HepG2 (cell line): Measurements from ENCODE around the gene NPTXR. TPM values are rescaled to one million over a fixed set of nuclear protein-coding genes. Genes with fewer than 3 reads are reported as not detected.

Source experiments
- ATAC-seq: fragments of 200-7000 bp; cut with Tn5 transposase; 3 replicates; pipeline ENCODE4 v1.9.1; 2020; ENCODE audit warnings: mild to moderate bottlenecking, moderate library complexity
- BruUV-seq: library from RNA; stranded (reverse); fragments of 400-500 nt; replicated peaks from 2 replicates; lab custom pipeline; 2021; lab: Mats Ljungman, UMichigan
- CTCF ChIA-PET: fragments of 300-600 bp; formaldehyde crosslinking; extraction: SDS; loops from one replicate; lab custom pipeline; 2021; ENCODE audit warnings: low total read pairs, inconsistent platforms, low intra/inter-chr PET ratio; lab: Yijun Ruan, JAX
- POLR2A ChIA-PET: fragments of 350-600 bp; sonication (Branson Sonifier 250); formaldehyde crosslinking; loops from one replicate; lab custom pipeline; 2020; ENCODE audit warnings: antibody characterized with exemption, inconsistent platforms; lab: Yijun Ruan, JAX
- DNase-seq: peaks from one replicate; pipeline ENCODE4 v3.0.0-alpha.2; 2015; ENCODE audit warnings: low spot score
- FAIRE-seq: peaks from 3 replicates; lab custom pipeline; 2011; peaks lifted over from hg19 to GRCh38; lab: Jason Lieb, UNC
- H2AFZ ChIP-seq: one replicate; pipeline ENCODE4 v1.6.1; 2011; ENCODE audit warnings: low read length, inconsistent platforms
- H3K27ac ChIP-seq: fragments of 300-600 bp; 3 replicates; pipeline ENCODE4 v1.8.0; 2011; ENCODE audit warnings: mixed run types, mild to moderate bottlenecking, mixed read lengths, low read length, inconsistent platforms; ENCODE audit not compliant: insufficient read depth; ENCODE audit errors: extremely low read length
- H3K27me3 ChIP-seq, 2 experiments: fragments of 200-600 bp in 1 of 2; 2 replicates in 1 of 2; 3 replicates in 1 of 2; pipeline versions ENCODE4 v1.6.0 to v1.8.0; 2011; ENCODE audit warnings: low read length in 2 of 2, mild to moderate bottlenecking in 2 of 2, moderate library complexity in 2 of 2, inconsistent platforms in 1 of 2; ENCODE audit not compliant: insufficient read depth in 2 of 2, control insufficient read depth in 1 of 2
- H3K36me3 ChIP-seq, 2 experiments: fragments of 200-600 bp in 1 of 2; replicated peaks in 1 of 2; 2 replicates in 1 of 2; 3 replicates in 1 of 2; pipeline versions ENCODE4 v1.5.1 to v1.8.0; 2011; ENCODE audit warnings: low read length in 2 of 2, inconsistent platforms in 1 of 2; ENCODE audit not compliant: insufficient read depth in 2 of 2, control insufficient read depth in 1 of 2
- H3K4me1 ChIP-seq: 2 replicates; pipeline ENCODE4 v1.5.1; 2012; ENCODE audit warnings: low read length, inconsistent platforms; ENCODE audit not compliant: insufficient read depth
- H3K4me2 ChIP-seq: 2 replicates; pipeline ENCODE4 v1.6.0; 2011; ENCODE audit warnings: low read depth, low read length, inconsistent platforms
- H3K4me3 ChIP-seq, 3 experiments: fragments of 200-600 bp in 1 of 3; sonication (generic), shearing (Covaris generic) in 1 of 3; replicated peaks in 1 of 3; 2 replicates each; pipeline ENCODE4 v1.5.1; 2011 to 2016; ENCODE audit warnings: low read length in 3 of 3, inconsistent platforms in 2 of 3, low read depth in 2 of 3, mild to moderate bottlenecking in 2 of 3, control low read depth in 1 of 3, mixed read lengths in 1 of 3; ENCODE audit not compliant: insufficient read depth in 1 of 3
- H3K79me2 ChIP-seq: one replicate; pipeline ENCODE4 v1.6.1; 2011; ENCODE audit warnings: low read length, inconsistent platforms; ENCODE audit not compliant: insufficient read depth
- H3K9ac ChIP-seq: 2 replicates; pipeline ENCODE4 v1.6.0; 2011; ENCODE audit warnings: mild to moderate bottlenecking, low read depth, low read length, inconsistent platforms; ENCODE audit not compliant: insufficient read depth
- H3K9me3 ChIP-seq: 2 replicates; pipeline ENCODE4 v1.5.1; 2012; ENCODE audit warnings: mild to moderate bottlenecking, low read length
- H4K20me1 ChIP-seq: 2 replicates; pipeline ENCODE4 v1.6.0; 2011; ENCODE audit warnings: inconsistent platforms, mild to moderate bottlenecking, low read length, moderate library complexity; ENCODE audit not compliant: insufficient read depth
- ARNT2 ChIP-seq: sonication (generic); formaldehyde crosslinking; IDR thresholded peaks from 2 replicates; pipeline ENCODE4 v1.8.0; 2022; ENCODE audit warnings: mild to moderate bottlenecking, low read depth, missing genetic modification reagents, moderate library complexity
- KDM1A ChIP-seq: IDR thresholded peaks from 2 replicates; pipeline ENCODE4 v1.6.1; 2016; ENCODE audit warnings: missing compliant biosample characterization
- NR1H2 ChIP-seq: sonication (generic); formaldehyde crosslinking; IDR thresholded peaks from 2 replicates; pipeline ENCODE4 v1.8.1; 2022; ENCODE audit warnings: low read depth, missing genetic modification reagents, borderline replicate concordance
- ZFY ChIP-seq: sonication (generic); formaldehyde crosslinking; IDR thresholded peaks from 2 replicates; pipeline ENCODE4 v1.4.0; 2020; ENCODE audit warnings: missing genetic modification reagents
- ZNF33A ChIP-seq: sonication (generic); formaldehyde crosslinking; IDR thresholded peaks from 2 replicates; pipeline ENCODE4 v1.5.1; 2020; ENCODE audit warnings: missing genetic modification reagents, mild to moderate bottlenecking, moderate library complexity, borderline replicate concordance
- ZNF460 ChIP-seq: sonication (generic); formaldehyde crosslinking; IDR thresholded peaks from 2 replicates; pipeline ENCODE4 v1.5.1; 2020; ENCODE audit warnings: missing genetic modification reagents, mild to moderate bottlenecking, borderline replicate concordance
- ZNF619 ChIP-seq: sonication (generic); formaldehyde crosslinking; IDR thresholded peaks from 2 replicates; pipeline ENCODE4 v1.4.0; 2020; ENCODE audit warnings: mild to moderate bottlenecking, missing genetic modification reagents
- WGBS: methylation state at CpG from one replicate; pipeline ENCODE4 v1.1.6; 2017; ENCODE audit warnings: low lambda C conversion rate; 5-methylcytosine and 5-hydroxymethylcytosine counted together
- in situ Hi-C: cut with HindIII; loops from 2 replicates; pipeline ENCODE4 v1.10.0; 2017; ENCODE audit warnings: low pct_unique_long_range_greater_than_20kb; ENCODE audit not compliant: extremely low pct_ligation_motif_present
- intact Hi-C: fragments of 100-400 bp; cut with micrococcal nuclease; formaldehyde crosslinking; loops from one replicate; pipeline ENCODE4 v1.10.0; 2022; ENCODE audit not compliant: unreplicated experiment
- polyA plus RNA-seq, 8 experiments: library from polyadenylated mRNA; depleted of rRNA in 3 of 8; stranded (reverse) in 7 of 8; unstranded in 1 of 8; fragments of >200 nt; fragmentation: Illumina TruSeq in 4 of 8; extraction: Trizol in 4 of 8; gene quantifications; 2 replicates each; pipeline versions ENCODE4 v1.2.1 to v1.2.3, GENCODE V29; 2011 to 2016; ENCODE audit warnings: low read depth in 4 of 8, missing spikeins in 1 of 8, mixed read lengths in 1 of 8; ENCODE audit not compliant: insufficient read depth in 1 of 8
- total RNA-seq, 5 experiments: library from RNA; depleted of rRNA; stranded (reverse); fragments of >200 nt; fragmentation: Illumina TruSeq; extraction: Trizol; gene quantifications; 2 replicates each; pipeline ENCODE4 v1.2.3, GENCODE V29; 2016; ENCODE audit warnings: low read depth in 1 of 5
- TF ChIP-seq, protein P1 (sequence below): sonication (generic); formaldehyde crosslinking; conservative IDR thresholded peaks from 2 replicates; pipeline ENCODE4 v1.4.0; 2020; ENCODE audit warnings: missing genetic modification reagents
- TF ChIP-seq, protein P2 (sequence below): sonication (generic); formaldehyde crosslinking; IDR thresholded peaks from 2 replicates; pipeline ENCODE4 v1.5.1; 2020; ENCODE audit warnings: mild to moderate bottlenecking, missing genetic modification reagents, moderate library complexity
- TF ChIP-seq, protein P3 (sequence below): sonication (generic); formaldehyde crosslinking; IDR thresholded peaks from 2 replicates; pipeline ENCODE4 v1.4.0; 2020; ENCODE audit warnings: missing genetic modification reagents
- TF ChIP-seq, protein P4 (sequence below): sonication (generic); formaldehyde crosslinking; IDR thresholded peaks from 2 replicates; pipeline ENCODE4 v1.5.1; 2020; ENCODE audit warnings: missing genetic modification reagents, mild to moderate bottlenecking, borderline replicate concordance

Gene NPTXR
- total and polyA plus RNA-seq, 2 of the 13 experiments (the other 11 are each of a cell fraction or from before 2014, with no cell fraction given): 2.6 to 4.8 TPM

DNA sequence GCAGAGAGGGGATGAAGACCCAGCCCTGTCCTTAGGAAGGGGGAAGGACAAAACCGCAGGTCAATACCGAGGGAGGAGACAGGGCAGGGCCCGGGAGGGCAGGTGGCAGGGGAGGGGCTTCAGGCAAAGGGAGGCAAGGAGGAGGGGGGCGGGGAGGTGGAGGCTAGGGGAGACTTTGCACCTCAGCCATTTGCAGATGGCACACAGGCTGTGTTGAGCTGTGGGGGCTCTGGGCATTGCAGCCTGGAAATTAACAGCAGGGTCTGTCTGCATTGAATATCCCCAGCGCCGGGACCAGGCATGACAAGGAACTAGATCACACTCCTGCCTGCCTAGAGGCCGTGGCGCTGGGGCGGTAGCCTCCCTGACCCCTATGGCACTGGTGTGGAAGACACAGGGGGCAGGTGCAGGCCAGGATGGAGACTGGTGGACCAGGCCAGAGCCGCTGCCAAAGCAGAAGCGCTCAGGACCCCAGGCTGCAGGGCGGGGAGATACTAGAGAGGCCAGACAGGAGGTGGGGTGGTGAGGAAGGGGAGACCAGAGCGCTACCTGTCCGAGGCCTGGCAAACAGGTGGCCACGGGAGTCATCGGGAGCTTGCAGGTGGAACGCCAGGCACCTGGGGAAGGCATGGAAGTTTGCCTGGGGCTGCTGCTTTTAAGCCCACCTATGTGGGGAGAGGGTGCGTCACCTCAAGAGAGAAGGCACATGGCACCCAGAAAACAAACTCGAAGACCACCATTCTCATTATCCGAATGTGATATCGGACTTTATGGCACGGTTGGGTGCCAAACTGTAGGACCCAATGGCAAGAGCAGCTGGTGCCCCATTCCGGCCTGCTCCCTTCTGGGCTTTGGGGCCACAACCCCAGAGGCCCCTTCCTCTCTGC lies 16.7 kb upstream of the NPTXR start:
- POLR2A ChIA-PET: interaction anchor here (1.0 to 2.1 kb wide), 2 partner anchors 16 to 91 kb away, joined by 3 to 5 read pairs; no protein-coding TSS in a partner anchor
- DNase-seq (peak; percentile 38), ATAC-seq (peak; percentile 62), FAIRE-seq (no peak)
- Histone ChIP-seq H3K4me2 (peak overlapping the region; percentile 46), H3K79me2 (no peaks in the 10 kb centered on the region), H3K27me3 (no peaks in the 10 kb centered on the region), H2AFZ (no peak overlapping the region), H3K4me1 (peaks cover 58% of the 10 kb centered on the region), H3K27ac (no peak overlapping the region), H3K4me3 (no peak overlapping the region), H3K9me3 (no peaks in the 10 kb centered on the region), H3K36me3 (no peaks in the 10 kb centered on the region), H3K9ac (no peak overlapping the region), H4K20me1 (no peaks in the 10 kb centered on the region)
- in situ Hi-C loops: no loop called here
- BruUV-seq: no TSS peak
- CTCF ChIA-PET: no interaction called here
- intact Hi-C loops: no loop called here
- WGBS: 55% methylated on average over 15 of the region's 23 CpGs
- no peak for TF ChIP-seq KDM1A (CRISPR knock-in tag)
- TF ChIP-seq ZNF33A (CRISPR knock-in tag): no peak
- TF ChIP-seq ARNT2 (CRISPR knock-in tag): 0 out of 2 replicates have a peak, but pooled peaks have one; percentile 20
- no peak for TF ChIP-seq ZNF619 (CRISPR knock-in tag)
- TF ChIP-seq, protein P1, sequence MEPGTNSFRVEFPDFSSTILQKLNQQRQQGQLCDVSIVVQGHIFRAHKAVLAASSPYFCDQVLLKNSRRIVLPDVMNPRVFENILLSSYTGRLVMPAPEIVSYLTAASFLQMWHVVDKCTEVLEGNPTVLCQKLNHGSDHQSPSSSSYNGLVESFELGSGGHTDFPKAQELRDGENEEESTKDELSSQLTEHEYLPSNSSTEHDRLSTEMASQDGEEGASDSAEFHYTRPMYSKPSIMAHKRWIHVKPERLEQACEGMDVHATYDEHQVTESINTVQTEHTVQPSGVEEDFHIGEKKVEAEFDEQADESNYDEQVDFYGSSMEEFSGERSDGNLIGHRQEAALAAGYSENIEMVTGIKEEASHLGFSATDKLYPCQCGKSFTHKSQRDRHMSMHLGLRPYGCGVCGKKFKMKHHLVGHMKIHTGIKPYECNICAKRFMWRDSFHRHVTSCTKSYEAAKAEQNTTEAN: no peak
- no peak for TF ChIP-seq NR1H2
- no peak for TF ChIP-seq ZFY (CRISPR knock-in tag)
- TF ChIP-seq, protein P2, sequence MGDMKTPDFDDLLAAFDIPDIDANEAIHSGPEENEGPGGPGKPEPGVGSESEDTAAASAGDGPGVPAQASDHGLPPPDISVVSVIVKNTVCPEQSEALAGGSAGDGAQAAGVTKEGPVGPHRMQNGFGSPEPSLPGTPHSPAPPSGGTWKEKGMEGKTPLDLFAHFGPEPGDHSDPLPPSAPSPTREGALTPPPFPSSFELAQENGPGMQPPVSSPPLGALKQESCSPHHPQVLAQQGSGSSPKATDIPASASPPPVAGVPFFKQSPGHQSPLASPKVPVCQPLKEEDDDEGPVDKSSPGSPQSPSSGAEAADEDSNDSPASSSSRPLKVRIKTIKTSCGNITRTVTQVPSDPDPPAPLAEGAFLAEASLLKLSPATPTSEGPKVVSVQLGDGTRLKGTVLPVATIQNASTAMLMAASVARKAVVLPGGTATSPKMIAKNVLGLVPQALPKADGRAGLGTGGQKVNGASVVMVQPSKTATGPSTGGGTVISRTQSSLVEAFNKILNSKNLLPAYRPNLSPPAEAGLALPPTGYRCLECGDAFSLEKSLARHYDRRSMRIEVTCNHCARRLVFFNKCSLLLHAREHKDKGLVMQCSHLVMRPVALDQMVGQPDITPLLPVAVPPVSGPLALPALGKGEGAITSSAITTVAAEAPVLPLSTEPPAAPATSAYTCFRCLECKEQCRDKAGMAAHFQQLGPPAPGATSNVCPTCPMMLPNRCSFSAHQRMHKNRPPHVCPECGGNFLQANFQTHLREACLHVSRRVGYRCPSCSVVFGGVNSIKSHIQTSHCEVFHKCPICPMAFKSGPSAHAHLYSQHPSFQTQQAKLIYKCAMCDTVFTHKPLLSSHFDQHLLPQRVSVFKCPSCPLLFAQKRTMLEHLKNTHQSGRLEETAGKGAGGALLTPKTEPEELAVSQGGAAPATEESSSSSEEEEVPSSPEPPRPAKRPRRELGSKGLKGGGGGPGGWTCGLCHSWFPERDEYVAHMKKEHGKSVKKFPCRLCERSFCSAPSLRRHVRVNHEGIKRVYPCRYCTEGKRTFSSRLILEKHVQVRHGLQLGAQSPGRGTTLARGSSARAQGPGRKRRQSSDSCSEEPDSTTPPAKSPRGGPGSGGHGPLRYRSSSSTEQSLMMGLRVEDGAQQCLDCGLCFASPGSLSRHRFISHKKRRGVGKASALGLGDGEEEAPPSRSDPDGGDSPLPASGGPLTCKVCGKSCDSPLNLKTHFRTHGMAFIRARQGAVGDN: peak; percentile 33; the same call in 1 of the 2 replicates
- TF ChIP-seq, protein P3, sequence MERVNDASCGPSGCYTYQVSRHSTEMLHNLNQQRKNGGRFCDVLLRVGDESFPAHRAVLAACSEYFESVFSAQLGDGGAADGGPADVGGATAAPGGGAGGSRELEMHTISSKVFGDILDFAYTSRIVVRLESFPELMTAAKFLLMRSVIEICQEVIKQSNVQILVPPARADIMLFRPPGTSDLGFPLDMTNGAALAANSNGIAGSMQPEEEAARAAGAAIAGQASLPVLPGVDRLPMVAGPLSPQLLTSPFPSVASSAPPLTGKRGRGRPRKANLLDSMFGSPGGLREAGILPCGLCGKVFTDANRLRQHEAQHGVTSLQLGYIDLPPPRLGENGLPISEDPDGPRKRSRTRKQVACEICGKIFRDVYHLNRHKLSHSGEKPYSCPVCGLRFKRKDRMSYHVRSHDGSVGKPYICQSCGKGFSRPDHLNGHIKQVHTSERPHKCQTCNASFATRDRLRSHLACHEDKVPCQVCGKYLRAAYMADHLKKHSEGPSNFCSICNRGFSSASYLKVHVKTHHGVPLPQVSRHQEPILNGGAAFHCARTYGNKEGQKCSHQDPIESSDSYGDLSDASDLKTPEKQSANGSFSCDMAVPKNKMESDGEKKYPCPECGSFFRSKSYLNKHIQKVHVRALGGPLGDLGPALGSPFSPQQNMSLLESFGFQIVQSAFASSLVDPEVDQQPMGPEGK: 0 out of 2 replicates have a peak, but pooled peaks have one; percentile 22
- TF ChIP-seq, protein P4, sequence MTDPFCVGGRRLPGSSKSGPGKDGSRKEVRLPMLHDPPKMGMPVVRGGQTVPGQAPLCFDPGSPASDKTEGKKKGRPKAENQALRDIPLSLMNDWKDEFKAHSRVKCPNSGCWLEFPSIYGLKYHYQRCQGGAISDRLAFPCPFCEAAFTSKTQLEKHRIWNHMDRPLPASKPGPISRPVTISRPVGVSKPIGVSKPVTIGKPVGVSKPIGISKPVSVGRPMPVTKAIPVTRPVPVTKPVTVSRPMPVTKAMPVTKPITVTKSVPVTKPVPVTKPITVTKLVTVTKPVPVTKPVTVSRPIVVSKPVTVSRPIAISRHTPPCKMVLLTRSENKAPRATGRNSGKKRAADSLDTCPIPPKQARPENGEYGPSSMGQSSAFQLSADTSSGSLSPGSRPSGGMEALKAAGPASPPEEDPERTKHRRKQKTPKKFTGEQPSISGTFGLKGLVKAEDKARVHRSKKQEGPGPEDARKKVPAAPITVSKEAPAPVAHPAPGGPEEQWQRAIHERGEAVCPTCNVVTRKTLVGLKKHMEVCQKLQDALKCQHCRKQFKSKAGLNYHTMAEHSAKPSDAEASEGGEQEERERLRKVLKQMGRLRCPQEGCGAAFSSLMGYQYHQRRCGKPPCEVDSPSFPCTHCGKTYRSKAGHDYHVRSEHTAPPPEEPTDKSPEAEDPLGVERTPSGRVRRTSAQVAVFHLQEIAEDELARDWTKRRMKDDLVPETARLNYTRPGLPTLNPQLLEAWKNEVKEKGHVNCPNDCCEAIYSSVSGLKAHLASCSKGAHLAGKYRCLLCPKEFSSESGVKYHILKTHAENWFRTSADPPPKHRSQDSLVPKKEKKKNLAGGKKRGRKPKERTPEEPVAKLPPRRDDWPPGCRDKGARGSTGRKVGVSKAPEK (CRISPR knock-in tag): no peak
- no peak for TF ChIP-seq ZNF460 (CRISPR knock-in tag)
